Globus pallidus (tissue), 1 donor: ENCODE data around the gene DIO1.

Experiments used
- DNase-seq: peaks from one replicate; pipeline ENCODE4 v3.0.0-alpha.2; 2015; ENCODE audit warnings: low spot score

DIO1 gene

GRCh38 chr1:53894644-53895043, 657 bp downstream of the DIO1 start:
- DNase-seq = no peak

- DNase-seq = no peak
Measured at GRCh38 chr1:53895421-53895820, 1.4 kb downstream of the DIO1 start.

GRCh38 chr1:53896635-53897229, 2.7 kb downstream of the DIO1 start:
- peak; percentile 11 for DNase-seq

- DNase-seq = peak; percentile 19
Measured at GRCh38 chr1:53899206-53899628, 5.2 kb downstream of the DIO1 start.

- no peak for DNase-seq
Measured at GRCh38 chr1:53899708-53900107, 5.7 kb downstream of the DIO1 start.

GRCh38 chr1:53902235-53903138, 8.5 kb downstream of the DIO1 start:
- no peak for DNase-seq

GRCh38 chr1:53905509-53905908, 11.5 kb downstream of the DIO1 start:
- DNase-seq = no peak

GRCh38 chr1:53906121-53906520, 12.1 kb downstream of the DIO1 start:
- DNase-seq = no peak

- DNase-seq = no peak
Measured at GRCh38 chr1:53909946-53910345, 16.0 kb downstream of the DIO1 start.

GRCh38 chr1:53911442-53911841, 17.5 kb downstream of the DIO1 start:
- no peak for DNase-seq

GRCh38 chr1:53913352-53914033, 19.5 kb downstream of the DIO1 start:
- no peak for DNase-seq

- no peak for DNase-seq
Measured at GRCh38 chr1:53918343-53918742, 24.4 kb downstream of the DIO1 start.

GRCh38 chr1:53919675-53920066, 25.7 kb downstream of the DIO1 start:
- DNase-seq = no peak

GRCh38 chr1:53927376-53927881, 33.4 kb downstream of the DIO1 start:
- DNase-seq = no peak

GRCh38 chr1:53929246-53929960, 35.4 kb downstream of the DIO1 start:
- DNase-seq = no peak

GRCh38 chr1:53930932-53931331, 36.9 kb downstream of the DIO1 start:
- DNase-seq = no peak

GRCh38 chr1:53931523-53931922, 37.5 kb downstream of the DIO1 start:
- no peak for DNase-seq

- DNase-seq = no peak
Measured at GRCh38 chr1:53934170-53934765, 40.3 kb downstream of the DIO1 start.

- no peak for DNase-seq
Measured at GRCh38 chr1:53936430-53936829, 42.4 kb downstream of the DIO1 start.

GRCh38 chr1:53938136-53938830, 44.3 kb downstream of the DIO1 start:
- DNase-seq = no peak
